NCI-H2227 treated with DMSO at 0.1 percent for 48 hours (cell line): ENCODE results near the gene MUCL3.
"Not testable (repeated sequence)": the region's sequence is repeated elsewhere in the genome, so short reads cannot be mapped to it uniquely, and the experiment has no call there.

ENCODE experiments used
- DNase-seq: peaks from one replicate; lab custom pipeline; 2025; lab: John Stamatoyannopoulos, UW

The MUCL3 gene

DNA sequence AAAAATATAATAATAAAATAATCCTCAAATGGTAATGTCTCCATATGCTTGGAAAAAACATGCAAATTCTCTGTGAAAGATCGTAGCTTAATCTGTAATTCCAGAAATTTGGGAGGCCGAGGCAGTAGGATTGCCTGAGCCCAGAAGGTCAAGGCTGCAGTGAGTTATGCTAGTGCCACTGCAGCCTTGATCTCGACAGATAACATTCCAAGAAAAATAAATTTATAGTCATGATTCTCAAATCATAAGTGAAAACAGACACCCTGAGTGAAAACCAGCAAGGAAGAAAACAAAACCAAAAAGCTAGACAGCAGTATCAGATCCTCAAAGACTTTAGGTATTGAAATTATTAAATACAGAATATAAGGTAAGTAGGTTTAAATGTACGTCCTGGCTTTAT is 38.9 kb downstream of the MUCL3 start:
- no peak for DNase-seq

DNA sequence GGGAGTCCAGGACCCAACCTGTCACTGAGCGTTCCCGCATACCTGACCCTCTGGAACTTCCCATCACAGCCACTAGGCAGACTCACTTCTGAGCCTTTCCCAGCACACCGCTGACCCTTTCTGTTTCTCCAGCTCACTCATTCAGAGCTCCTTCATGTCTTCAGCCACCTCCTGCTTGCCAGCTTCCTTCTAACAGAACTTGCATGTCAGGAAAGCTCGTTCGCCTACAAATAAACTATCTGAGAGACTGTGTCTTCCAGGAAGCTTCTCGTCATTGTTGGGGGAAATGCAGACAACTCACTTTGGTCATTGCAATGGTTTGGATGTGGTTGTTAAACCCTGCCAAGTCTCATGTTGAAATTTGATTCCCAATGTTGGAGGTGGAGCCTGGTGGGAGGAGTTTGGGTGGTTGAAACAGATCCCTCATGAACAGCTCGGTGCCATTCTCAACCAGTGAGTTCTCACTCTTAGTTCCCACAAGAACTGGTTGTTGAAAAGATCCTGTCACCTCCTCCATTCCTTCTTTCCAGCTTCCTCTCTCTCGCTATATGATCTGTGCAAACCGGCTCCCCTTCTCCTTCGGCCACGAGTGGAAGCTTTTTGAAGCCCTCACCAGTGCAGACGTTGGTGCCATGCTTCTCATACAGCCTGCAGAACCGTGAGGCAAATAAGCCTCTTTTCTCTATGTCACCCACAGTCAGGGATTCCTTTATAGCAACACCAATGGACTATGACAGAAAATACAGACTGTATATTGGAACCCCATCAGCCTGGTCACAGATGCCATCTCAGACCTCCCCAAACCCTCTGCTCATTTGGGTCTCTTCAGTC is 41.4 kb downstream of the MUCL3 start:
- DNase-seq, result no peak

DNA sequence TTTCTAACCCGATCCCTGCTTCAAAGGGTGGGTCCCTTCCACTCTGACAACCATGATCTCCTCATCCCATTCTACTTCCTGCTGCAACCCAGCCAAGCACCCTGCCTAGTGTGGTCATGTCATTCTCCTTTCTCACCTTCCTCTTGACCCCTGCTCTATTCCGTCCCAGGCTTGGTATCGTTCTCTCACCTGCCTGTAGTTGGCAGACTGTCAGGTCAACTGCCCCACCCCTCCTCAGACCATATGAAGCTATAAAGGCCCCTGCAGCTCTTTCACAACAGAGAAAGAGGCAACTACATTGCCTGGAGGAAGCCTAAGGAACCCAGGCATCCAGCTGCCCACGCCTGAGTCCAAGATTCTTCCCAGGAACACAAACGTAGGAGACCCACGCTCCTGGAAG is 42.7 kb downstream of the MUCL3 start, which contains the start of gene MUC21:
Gene MUC21, plus strand, starts transcription at position 280 of the 400 bp plus-strand sequence. CDS start 241 bp downstream, outside the sequence.
- DNase-seq, result no peak

DNA sequence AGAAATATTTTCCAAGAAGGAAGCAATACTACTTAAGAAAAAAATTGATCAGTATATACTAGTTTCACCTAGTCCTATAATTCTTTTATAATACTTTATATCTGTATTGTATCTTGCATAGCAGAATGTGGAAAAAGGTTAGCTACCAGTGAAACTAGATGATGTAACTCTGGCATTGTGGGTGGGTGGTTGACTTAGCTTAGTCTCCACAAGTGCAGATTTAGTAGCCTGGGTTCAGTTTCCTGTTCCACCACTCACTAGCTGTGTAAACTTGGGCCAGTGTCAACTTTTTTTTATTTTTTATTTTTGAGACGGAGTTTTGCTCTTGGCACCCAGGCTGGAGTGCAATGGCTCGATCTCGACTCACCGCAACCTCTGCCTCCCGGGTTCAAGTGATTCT is 44.7 kb downstream of the MUCL3 start:
- no peak for DNase-seq

DNA sequence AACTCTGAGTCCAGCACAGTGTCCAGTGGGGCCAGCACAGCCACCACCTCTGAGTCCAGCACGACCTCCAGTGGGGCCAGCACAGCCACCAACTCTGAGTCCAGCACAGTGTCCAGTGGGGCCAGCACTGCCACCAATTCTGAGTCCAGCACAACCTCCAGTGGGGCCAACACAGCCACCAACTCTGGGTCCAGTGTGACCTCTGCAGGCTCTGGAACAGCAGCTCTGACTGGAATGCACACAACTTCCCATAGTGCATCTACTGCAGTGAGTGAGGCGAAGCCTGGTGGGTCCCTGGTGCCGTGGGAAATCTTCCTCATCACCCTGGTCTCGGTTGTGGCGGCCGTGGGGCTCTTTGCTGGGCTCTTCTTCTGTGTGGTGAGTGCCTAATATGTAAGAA is 46.5 kb downstream of the MUCL3 start:
- DNase-seq, result no peak

DNA sequence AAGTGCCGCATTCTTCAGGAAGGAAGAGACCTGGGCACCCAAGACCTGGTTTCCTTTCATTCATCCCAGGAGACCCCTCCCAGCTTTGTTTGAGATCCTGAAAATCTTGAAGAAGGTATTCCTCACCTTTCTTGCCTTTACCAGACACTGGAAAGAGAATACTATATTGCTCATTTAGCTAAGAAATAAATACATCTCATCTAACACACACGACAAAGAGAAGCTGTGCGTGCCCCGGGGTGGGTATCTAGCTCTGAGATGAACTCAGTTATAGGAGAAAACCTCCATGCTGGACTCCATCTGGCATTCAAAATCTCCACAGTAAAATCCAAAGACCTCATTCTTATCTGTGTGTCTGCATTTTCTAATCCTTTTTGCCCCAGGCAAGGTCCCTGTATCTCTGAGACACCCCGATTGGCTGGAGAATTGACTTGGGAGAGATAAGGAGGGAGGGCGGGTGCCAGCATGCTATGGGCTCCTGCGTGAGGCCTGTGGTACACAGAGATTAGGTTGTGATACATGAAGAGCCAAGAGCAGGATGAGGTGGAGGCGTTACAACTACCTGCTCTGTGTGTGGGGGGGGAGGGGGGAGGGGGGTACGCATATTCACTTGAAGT is 47.5 kb downstream of the MUCL3 start:
- DNase-seq, result no peak

DNA sequence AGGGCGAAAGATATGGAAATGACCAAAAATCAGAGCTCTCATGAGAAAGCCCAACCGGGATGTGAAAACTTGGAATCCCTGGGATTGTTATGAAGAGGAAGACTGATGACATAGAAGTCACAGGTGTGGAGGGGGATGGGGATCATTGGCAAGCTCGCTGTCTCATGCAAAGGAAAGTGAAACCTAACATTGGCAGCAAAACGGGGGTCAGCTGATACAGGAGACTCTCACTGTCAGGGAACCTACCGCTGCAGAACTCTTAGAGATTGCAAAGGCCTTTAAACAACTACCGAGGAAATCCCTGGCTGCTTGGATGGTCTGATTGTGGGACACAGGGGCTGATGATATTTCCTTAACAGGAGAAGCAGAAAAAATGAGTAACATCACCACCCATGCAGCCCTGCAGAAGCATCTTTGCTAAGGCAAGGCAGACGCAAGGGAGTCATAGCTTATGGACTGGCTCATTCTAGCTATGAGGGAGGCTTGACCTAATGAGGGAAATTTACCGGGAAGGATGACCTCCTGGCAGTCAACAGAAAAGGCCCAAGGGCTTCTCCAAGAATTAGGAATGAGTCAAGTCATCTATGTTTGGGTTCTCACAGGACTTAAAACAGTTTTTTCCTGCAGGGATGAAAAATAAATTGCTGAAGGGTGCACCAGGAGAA is 49.8 kb downstream of the MUCL3 start:
- no peak for DNase-seq

DNA sequence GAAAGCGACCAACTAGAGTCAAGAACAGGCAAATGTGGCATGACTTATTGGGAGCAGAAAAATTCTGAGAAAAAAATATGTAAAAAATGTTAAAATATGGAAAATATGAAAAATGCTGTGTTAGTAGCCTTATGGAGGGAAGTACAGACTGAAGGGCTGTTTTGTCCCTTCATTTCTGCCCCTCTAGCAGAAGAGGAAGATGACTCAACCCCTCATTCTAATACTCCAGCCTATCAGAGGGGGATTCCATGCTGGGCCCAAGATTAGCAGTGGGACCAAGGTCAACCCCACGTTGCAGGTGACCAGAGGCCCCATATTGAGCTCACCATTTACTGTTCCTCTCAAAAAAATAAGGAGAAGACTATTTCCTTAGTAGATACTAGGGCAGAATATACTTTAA is 51.1 kb downstream of the MUCL3 start:
- DNase-seq, result no peak

DNA sequence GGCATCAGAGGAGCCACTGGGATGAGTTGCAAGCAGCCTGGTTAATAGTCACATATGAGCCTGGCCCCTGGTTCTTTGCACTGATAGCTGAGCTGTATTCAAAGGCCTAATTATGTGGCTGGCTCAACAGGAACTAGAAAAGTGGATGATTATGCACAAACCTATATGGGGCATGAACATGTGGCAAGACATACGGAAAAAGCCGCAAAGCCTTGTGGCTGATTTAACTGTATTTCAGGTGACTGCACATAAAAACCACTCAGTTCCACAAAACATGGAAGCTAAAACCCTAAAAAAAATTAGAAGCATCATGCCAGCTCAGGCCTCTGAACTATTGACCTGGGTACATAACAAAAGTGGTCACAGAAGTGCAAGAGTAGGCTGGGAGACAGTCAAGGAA is 56.5 kb downstream of the MUCL3 start:
- no peak for DNase-seq

DNA sequence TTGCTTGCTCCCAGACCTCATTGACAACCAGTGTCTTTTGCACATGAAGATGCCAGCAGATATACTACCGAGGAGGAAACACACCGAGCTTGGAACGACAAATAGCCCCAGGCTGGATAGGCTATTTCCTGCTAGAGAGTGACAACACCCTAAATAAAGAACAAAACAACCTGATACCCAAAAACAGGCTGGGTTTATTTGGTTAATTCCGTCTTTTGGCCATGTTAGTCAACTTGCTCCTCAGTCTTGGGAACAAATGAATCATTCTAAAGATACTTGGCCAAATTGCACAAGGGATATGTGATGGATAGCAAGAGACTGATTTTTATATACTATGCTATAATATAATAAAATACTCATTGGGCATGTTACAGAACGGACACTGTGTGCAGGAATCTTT is 58.0 kb downstream of the MUCL3 start:
- no peak for DNase-seq

DNA sequence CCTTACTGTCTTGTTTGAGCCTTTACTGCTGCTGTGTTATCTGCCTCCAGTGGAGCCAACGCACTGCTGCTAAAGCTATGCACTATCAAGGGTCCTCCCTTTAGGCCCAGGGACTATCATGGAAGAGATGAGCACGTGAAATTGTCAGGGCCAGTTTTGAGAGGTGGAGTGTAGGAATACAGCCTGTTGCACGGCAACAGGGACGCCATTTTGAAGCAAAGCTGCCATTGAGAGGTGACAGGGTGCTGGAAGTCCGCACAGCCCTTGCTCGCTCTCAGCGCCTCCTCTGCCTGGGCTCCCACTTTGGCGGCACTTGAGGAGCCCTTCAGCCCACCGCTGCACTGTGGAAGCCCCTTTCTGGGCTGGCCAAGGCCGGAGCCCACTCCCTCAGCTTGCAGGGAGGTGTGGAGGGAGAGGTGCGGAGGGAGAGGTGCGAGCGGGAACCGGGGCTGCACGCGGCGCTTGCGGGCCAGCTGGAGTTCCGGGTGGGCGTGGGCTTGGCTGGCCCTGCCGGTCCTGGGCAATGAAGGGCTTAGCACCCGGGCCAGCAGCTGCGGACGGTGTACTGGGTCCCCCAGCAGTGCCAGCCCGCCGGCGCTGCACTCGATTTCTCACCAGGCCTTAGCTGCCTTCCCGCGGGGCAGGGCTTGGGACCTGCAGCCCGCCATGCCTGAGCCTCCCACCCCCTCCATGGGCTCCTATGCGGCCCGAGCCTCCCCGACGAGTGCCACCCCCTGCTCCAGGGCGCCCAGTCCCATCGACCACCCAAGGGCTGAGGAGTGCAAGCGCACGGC is 59.5 kb downstream of the MUCL3 start:
- not testable (repeated sequence) for DNase-seq

DNA sequence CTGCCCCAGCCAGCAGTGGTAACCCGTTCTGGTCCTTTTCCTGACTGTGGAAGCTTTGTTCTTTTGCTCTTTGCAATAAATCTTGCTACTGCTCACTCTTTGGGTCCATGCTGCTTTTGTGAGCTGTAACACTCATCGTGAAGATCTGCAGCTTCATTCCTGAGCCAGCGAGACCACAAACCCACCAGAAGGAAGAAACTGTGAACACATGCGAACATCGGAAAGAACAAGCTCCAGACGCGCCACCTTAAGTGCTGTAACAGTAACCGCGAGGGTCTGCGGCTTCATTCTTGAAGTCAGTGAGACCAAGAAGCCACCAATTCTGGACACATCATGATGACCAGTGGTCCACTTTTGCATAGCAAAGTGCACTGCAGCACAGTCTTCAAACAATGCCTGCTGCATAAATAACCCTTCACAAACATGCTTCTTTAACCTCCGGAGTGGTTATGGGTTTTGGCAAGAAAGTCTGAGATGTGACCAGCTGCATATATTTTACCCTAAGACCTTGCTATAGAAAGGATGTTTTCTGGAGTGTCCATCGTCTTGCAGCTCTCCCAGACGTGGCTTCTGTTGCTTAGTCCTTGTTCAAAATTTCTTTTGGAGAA is 60.6 kb downstream of the MUCL3 start:
- DNase-seq, result no peak

DNA sequence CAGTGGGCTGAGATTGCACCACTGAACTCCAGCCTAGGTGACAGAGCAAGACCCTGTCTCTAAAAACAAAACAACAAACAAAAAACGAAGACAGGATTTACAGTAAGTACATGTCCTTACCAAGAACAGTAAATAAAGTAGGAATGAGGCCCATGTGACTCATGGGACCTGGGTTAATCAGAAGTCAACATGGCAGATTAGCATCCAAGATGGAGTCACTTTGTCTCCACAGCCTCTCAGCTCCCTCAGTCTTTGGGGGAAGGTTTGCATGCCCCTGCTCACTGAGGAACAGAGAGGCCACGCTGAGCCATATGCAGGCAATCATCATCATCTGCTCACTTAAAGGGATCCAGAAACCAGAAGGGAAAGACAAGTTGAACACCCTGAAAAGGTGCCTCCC is 61.7 kb downstream of the MUCL3 start:
- DNase-seq, result no peak
